RCC 7860 (cell line): ENCODE results near the gene ATP7B.

Source experiments
- DNase-seq: peaks from one replicate; pipeline ENCODE4 v3.0.0-alpha.2; 2015; ENCODE audit warnings: low spot score
- FAIRE-seq: peaks from 2 replicates; lab custom pipeline; 2012; peaks lifted over from hg19 to GRCh38; lab: Jason Lieb, UNC

Gene ATP7B

DNA sequence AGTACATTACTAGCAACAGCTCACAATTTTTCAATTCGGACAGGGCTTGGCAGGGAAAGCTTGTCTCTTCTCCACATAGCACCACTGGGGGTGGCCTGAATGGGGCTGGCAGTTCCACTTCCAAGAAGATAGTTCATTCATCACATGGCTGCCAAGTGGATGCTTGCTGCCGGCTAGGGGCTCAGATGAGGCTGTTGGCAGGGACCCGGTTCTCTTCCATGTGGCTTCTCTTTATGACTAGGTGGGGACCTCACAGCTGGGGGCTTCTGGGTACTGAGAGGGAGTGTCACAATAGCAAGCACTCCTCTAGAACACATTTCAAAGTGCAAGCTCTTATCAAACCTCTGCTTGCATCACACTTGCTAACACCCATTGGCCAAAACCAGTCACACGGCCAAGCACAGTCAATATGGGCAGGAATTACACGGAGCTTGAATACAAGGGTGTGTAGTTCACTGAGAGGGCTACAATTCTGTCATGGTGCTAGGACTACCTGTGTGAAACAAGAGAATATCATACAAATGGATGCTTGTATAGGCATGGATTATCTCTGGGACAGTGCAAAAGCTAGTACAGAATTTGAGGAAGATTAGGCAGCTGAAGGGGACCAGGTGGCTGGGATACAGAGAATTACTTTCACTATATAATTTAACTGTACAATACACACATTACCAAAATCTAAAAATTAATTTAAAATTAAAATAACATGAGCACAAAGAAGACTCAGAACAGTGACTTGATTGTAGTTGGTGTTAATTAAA is 32.3 kb downstream of the ATP7B start:
- no peak for DNase-seq
- no peak for FAIRE-seq

DNA sequence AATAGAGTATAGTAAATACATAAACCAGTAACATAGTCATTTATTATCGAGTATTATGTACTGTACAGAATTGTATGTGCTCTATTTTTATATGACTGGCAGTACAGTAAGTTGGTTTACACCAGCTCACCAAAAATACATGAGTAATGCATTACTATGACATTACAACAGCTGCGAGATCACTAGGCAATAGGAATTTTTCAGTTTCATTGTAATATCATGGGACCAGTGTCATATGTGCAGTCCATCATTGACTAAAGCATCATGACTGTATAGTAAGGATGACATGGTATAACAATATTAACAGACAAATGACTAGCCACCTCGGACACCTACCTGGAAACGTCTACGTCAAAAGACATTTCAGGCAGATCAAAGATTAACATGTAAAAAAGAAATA is 33.6 kb downstream of the ATP7B start:
- DNase-seq (no peak), FAIRE-seq (no peak)

- no peak for DNase-seq
- no peak for FAIRE-seq
Measured at GRCh38 chr13:51976890-51977289, 34.4 kb downstream of the ATP7B start.

DNA sequence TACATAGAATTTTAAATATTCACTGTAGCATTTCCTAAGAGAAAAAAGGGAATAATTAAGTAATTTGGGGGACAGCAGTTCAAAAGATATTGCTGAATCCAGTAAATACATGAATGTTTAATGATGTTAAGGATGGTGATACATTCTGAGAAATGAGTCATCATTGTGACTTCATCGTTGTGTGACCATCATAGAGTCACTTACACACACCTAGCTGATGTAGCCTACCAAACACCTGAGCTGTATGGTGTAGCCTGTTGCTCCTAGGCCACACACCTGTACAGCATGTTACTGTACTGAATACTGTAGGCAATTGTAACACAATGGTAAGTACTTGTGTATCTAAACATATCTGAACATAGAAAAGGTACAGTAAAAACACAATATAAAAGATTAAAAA is 34.8 kb downstream of the ATP7B start:
- no peak for DNase-seq
- FAIRE-seq = no peak

- DNase-seq (no peak), FAIRE-seq (no peak)
Measured at GRCh38 chr13:51974482-51974881, 36.8 kb downstream of the ATP7B start.

- FAIRE-seq (no peak), DNase-seq (no peak)
Measured at GRCh38 chr13:51971520-51972426, 39.5 kb downstream of the ATP7B start.

- DNase-seq (no peak), FAIRE-seq (no peak)
Measured at GRCh38 chr13:51970349-51970748, 40.9 kb downstream of the ATP7B start.

GRCh38 chr13:51967482-51968446 is 43.5 kb downstream of the ATP7B start:
- FAIRE-seq (no peak), DNase-seq (no peak)

DNA sequence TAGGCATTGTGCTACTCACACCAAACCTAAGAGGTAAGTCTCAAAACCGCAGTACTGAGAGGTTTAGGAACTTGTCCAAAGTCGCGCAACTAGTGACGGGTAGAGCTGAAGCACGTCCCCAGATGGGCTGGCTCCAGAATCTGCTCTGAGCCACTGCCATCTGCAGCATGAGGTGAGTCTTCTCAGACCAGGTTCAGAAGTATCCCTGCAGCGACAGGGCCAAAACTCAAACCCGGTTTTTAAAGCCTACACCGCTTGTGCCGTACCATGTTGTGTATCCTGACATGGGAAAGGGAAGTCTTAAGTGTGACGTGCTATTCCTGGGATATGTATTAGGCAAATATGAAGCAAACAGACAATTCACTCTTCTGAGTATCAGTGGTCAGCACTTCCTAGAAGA is 45.1 kb downstream of the ATP7B start:
- DNase-seq (no peak), FAIRE-seq (no peak)

DNA sequence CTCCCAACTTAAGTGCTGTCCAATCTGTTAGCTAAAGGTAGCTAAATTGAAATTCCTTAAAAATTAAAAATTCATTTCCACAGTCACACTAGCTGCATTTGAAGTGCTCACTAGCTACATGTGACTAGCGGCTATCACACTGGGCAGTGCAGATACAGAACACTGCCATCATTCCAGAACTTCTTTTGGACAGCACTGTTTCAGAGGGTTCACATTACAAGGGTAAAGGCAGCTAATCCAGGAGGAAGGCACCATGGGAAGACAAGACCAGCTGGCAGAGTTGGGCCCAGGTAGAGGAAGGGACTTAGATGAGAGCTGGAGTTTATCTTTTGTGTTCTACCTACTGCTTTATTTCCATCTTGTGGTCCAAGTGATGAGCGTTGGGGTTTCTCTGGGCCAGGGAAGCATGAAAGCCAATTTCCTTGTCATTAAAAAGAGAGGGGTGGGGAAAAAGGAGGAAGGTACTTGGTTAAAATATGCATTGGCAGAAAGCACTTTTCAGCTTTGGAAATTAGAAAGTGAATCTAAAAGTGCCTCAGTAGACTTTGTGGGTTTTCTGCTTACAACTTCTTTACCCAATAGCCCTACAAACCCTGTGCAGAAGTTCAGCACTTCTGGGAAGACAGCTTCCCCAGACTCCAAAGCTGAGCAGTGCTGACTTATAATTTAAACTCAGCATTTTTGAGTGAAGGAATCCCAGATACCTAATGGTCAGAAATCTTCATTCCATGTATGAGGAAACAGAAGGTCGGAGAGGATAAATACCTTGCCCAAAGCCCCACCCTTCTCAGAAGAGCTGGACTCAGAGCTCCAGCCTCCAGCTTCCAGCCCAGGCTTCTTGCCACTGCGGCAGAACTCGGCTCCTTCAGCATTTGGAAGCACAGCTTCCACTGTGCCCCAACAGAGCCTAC is 49.5 kb downstream of the ATP7B start:
- DNase-seq (no peak), FAIRE-seq (no peak)

- FAIRE-seq (no peak), DNase-seq (no peak)
Measured at GRCh38 chr13:51960766-51961165, 50.5 kb downstream of the ATP7B start.

DNA sequence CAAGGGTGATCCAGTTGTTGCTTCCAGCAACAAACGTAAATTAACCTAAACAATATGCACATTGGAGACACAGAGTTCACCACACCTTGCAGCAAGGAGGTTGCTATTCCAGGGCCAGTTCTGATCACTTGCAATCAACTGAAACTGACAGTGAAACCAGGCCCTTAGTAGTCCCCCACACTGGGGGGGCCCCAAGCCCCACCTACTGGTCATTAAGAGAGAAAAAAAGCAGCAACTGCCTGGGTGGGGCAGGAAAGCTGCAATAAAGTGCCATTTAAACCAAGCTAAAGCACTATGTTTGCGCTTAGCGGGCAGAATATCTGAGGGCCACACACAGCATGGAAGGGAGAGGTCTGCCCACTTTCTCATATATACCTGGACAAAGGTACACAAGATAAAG is 51.5 kb downstream of the ATP7B start:
- FAIRE-seq (no peak), DNase-seq (no peak)

DNA sequence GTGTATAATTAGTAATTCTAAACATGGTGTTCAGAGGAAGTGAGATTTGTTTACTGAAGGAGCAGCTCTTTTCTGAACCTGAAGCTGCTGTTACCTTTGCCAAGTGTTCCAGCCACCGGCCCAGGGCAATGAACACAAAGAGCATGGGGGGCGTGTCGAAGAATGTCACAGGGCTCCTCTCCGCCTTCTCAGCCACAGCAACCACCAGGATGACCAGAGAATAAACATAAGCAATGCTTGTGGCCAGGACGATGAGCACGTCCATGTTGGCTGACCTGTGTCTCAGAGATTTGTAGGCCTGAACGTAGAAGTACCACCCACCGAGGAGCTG is 53.1 kb downstream of the ATP7B start:
- FAIRE-seq = no peak
- DNase-seq = no peak

- FAIRE-seq (no peak), DNase-seq (no peak)
Measured at GRCh38 chr13:51957377-51958216, 53.7 kb downstream of the ATP7B start.

DNA sequence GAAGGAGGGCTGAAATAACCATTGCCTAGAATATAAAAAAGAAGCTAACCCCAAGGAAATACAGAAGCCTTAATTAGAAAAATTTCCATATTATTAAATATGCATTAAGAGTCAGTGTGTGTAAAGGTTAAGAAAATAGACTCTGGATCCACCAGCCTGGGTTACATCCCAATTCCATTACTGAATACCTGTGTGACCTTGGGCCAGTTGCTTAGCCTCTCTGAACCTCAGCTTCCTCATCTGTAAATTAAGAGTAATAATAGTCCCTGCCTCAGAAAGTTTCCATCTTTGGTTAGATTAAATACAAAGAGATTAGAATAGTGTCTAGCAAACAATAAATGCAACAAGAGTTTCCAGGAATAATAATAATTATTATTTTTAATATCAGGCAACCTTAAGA is 54.5 kb downstream of the ATP7B start:
- no peak for FAIRE-seq
- no peak for DNase-seq

DNA sequence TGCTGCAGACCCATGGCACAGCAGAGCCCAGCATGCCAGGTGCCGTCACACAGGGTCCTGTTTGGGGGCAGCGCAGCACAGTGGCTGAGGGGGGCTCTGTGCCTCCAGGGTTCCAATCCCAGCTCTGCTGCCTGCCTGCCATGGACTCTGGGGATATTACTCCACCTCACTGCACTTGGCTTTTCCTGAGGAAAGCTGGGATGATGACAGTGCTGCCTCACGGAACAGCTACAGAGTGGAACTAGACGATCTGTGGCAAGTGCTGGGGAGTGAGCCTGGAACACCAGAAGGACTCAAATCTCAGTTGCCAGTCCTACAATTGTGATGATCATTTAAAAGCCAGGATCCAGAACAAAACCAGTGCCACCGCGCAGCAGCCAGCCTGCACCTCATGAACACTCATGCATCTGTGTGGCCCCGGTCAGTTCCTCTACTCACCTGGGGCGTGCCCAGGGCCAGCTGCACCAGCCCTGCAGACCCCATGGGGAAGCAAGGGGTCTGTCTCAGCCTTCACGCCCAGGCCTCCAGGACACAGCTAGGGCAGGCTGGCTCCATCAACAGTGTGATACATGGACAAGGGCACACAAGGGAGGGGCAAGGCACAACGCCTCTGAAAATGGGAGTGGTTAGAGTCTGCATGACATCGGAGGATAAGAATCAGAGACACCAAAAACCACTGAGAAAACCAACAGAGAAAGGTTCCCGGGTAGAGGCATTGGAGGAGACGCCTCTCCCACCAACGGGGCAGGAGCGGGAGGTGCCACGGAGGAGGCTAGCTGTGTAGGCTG is 55.2 kb downstream of the ATP7B start:
- FAIRE-seq (no peak), DNase-seq (no peak)

GRCh38 chr13:51955281-51955771 is 55.9 kb downstream of the ATP7B start:
- FAIRE-seq = no peak
- no peak for DNase-seq
